ENCODE measurements around the gene GPALPP1.
"Not testable (repeated sequence)": the region's sequence is repeated elsewhere in the genome, so short reads cannot be mapped to it uniquely, and the experiment has no call there.

GRCh38 chr13:45063889-45064288 is 74.6 kb downstream of the GPALPP1 start:
- TF ChIP-seq CTCF, EP300 (IDR thresholded peaks at IDR 0.05): not testable (repeated sequence)

Data from ovary (tissue), 3 donors.